Esophagus muscularis mucosa (tissue), 4 donors: ENCODE data around the gene MAGI1. TPM values are rescaled to one million over a fixed set of nuclear protein-coding genes. Genes with fewer than 3 reads are reported as not detected.

Source experiments
- DNase-seq: peaks from one replicate; pipeline ENCODE4 v3.0.0-alpha.2; 2017; ENCODE audit errors: extremely low spot score
- H3K27ac ChIP-seq, 4 donors: fragments of 200-600 bp; sonication (generic); replicated peaks in 1 of 4; 1 replicate in 3 of 4; 2 replicates in 1 of 4; pipeline ENCODE4 v1.5.1; 2016 to 2019; ENCODE audit warnings: mild to moderate bottlenecking in 1 of 4
- H3K27me3 ChIP-seq, 4 donors: fragments of 200-600 bp; sonication (generic); one replicate each; pipeline versions ENCODE4 v1.5.1 to v1.6.0; 2016 to 2019
- H3K36me3 ChIP-seq, 4 donors: fragments of 200-600 bp; sonication (generic); one replicate each; pipeline ENCODE4 v1.5.1; 2016 to 2019
- H3K4me1 ChIP-seq, 4 donors: fragments of 200-600 bp; sonication (generic); one replicate each; pipeline ENCODE4 v1.5.1; 2016 to 2019
- H3K4me3 ChIP-seq, 4 donors: fragments of 200-600 bp; sonication (generic); 1 replicate in 2 of 4; 2 replicates in 2 of 4; pipeline ENCODE4 v1.5.1; 2016 to 2019; ENCODE audit warnings: mild to moderate bottlenecking in 4 of 4, moderate library complexity in 1 of 4
- H3K9me3 ChIP-seq, 4 donors: fragments of 200-600 bp; sonication (generic); 1 replicate in 3 of 4; 2 replicates in 1 of 4; pipeline ENCODE4 v1.5.1; 2016 to 2019
- EP300 ChIP-seq: sonication (generic); formaldehyde crosslinking; IDR thresholded peaks from one replicate; pipeline ENCODE4 v1.6.1; 2017; ENCODE audit warnings: antibody characterized with exemption
- POLR2A ChIP-seq: fragments of 450-650 bp; IDR thresholded peaks from one replicate; pipeline ENCODE4 v1.6.1; 2017; ENCODE audit warnings: antibody characterized with exemption, moderate library complexity, mild to moderate bottlenecking, low read depth
- POLR2AphosphoS5 ChIP-seq, 2 donors: sonication (generic); formaldehyde crosslinking; IDR thresholded peaks; one replicate each; pipeline ENCODE4 v1.6.1; 2017; ENCODE audit warnings: antibody characterized with exemption in 2 of 2
- WGBS: methylation state at CpG from one replicate; pipeline ENCODE4 v1.1.5; 2018; 5-methylcytosine and 5-hydroxymethylcytosine counted together
- intact Hi-C: fragments of 100-400 bp; cut with DNase I; formaldehyde crosslinking; loops from one replicate; pipeline ENCODE4 v1.15.1; 2023
- total RNA-seq, 4 donors: library from RNA; depleted of rRNA; stranded (reverse); fragments of >200 nt; gene quantifications; one replicate each; pipeline versions ENCODE4 v1.1.0 to v1.2.1, GENCODE V29; 2016
- TF ChIP-seq, protein P1 (sequence below), 3 experiments: fragments of 200-600 bp in 2 of 3; fragments of 450-650 bp in 1 of 3; sonication (generic) in 2 of 3; IDR thresholded peaks; one replicate each; pipeline ENCODE4 v1.5.1; 2017 to 2019; ENCODE audit warnings: antibody characterized with exemption in 3 of 3, mild to moderate bottlenecking in 2 of 3, moderate library complexity in 1 of 3

The MAGI1 gene
- total RNA-seq, 4 donors from 2014 or later, result 17.1 to 35.1 (median 25.2) TPM

GRCh38 chr3:65899226-65899625, 139.5 kb downstream of the MAGI1 start:
- no peak overlapping the region for H3K27ac ChIP-seq
- peaks cover 5 to 16% (median 6%) of the 10 kb centered on the region in 4 donors for H3K4me1 ChIP-seq
- no peaks in the 10 kb centered on the region for H3K27me3 ChIP-seq
- H3K9me3 ChIP-seq, result no peaks in the 10 kb centered on the region
- DNase-seq, result no peak
- intact Hi-C loops, result no loop called here
- WGBS, result 63% methylated on average over 1 of the region's 1 CpG
- TF ChIP-seq POLR2A (no peak), EP300 (no peak), POLR2AphosphoS5 (IDR thresholded peaks at IDR 0.05) (no peak)
- TF ChIP-seq, protein P1, sequence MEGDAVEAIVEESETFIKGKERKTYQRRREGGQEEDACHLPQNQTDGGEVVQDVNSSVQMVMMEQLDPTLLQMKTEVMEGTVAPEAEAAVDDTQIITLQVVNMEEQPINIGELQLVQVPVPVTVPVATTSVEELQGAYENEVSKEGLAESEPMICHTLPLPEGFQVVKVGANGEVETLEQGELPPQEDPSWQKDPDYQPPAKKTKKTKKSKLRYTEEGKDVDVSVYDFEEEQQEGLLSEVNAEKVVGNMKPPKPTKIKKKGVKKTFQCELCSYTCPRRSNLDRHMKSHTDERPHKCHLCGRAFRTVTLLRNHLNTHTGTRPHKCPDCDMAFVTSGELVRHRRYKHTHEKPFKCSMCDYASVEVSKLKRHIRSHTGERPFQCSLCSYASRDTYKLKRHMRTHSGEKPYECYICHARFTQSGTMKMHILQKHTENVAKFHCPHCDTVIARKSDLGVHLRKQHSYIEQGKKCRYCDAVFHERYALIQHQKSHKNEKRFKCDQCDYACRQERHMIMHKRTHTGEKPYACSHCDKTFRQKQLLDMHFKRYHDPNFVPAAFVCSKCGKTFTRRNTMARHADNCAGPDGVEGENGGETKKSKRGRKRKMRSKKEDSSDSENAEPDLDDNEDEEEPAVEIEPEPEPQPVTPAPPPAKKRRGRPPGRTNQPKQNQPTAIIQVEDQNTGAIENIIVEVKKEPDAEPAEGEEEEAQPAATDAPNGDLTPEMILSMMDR (IDR thresholded peaks at IDR 0.05), result no peak
- H3K36me3 ChIP-seq, result no peaks in the 10 kb centered on the region
- no peak overlapping the region for H3K4me3 ChIP-seq

DNA sequence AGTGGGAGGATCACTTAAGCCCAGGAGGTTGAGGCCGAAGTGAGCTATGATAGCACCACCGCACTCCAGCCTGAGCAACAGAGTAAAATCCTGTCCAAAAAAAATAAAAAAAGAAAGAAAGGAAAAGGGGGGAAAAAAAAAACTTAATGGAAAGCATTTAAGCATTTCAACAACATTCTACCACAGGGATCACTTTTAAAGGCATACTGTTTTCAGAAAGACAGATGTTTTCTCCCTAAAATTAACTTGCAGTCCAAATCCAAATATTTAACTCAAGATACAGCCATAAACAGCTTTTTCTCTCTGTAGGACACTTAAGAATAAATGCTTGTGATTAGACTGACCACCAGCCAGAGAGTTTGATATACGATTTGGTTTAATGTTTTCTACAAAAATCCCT, 141.0 kb downstream of the MAGI1 start:
- intact Hi-C loops, result no loop called here
- WGBS, result 72% methylated on average over 3 of the region's 3 CpGs
- Histone ChIP-seq H3K9me3 (no peaks in the 10 kb centered on the region), H3K36me3 (no peaks in the 10 kb centered on the region), H3K4me1 (peaks cover 5 to 14% (median 5%) of the 10 kb centered on the region in 4 donors), H3K27ac (no peak overlapping the region), H3K27me3 (no peaks in the 10 kb centered on the region), H3K4me3 (no peak overlapping the region)
- DNase-seq, result no peak
- no peak for TF ChIP-seq EP300
- TF ChIP-seq, protein P1 (IDR thresholded peaks at IDR 0.05), result no peak
- TF ChIP-seq POLR2A, result no peak
- TF ChIP-seq POLR2AphosphoS5 (IDR thresholded peaks at IDR 0.05), result no peak

DNA sequence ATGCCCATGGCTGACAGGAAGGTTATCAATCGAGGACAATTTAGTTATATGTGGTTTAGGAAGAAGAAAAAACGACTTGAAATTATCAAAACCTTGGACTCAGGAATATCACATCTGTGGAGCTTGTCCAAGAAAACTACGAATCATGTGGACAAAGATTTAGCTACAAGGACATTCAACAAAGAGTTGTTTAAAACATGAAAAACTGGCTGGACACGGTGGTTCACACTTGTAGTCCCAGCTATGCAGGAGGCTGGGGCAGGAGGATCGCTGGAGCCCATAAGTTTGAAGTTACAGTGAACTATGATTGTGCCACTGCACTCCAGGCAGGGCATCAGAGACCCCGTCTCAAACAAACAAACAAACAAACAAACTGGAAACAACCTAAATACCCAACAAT, 142.4 kb downstream of the MAGI1 start:
- Histone ChIP-seq H3K9me3 (no peaks in the 10 kb centered on the region), H3K4me3 (no peak overlapping the region), H3K36me3 (no peaks in the 10 kb centered on the region), H3K4me1 (peaks cover 0 to 7% (median 0%) of the 10 kb centered on the region in 4 donors), H3K27me3 (no peaks in the 10 kb centered on the region), H3K27ac (no peak overlapping the region)
- no peak for TF ChIP-seq POLR2AphosphoS5 (IDR thresholded peaks at IDR 0.05)
- TF ChIP-seq EP300, result no peak
- TF ChIP-seq, protein P1 (IDR thresholded peaks at IDR 0.05), result no peak
- TF ChIP-seq POLR2A, result no peak
- DNase-seq, result no peak
- 82% methylated on average over 6 of the region's 6 CpGs for WGBS
- intact Hi-C loops, result no loop called here

GRCh38 chr3:65894679-65895453, 143.9 kb downstream of the MAGI1 start:
- intact Hi-C loops, result loop anchor here (5.0 kb wide), 1 partner anchor 142 kb away; the partner anchor contains the start of gene MAGI1
- Histone ChIP-seq H3K27me3 (no peaks in the 10 kb centered on the region), H3K4me3 (no peak overlapping the region), H3K36me3 (no peaks in the 10 kb centered on the region), H3K27ac (no peak overlapping the region), H3K4me1 (peaks cover 0 to 7% (median under 1%) of the 10 kb centered on the region in 4 donors), H3K9me3 (no peaks in the 10 kb centered on the region)
- DNase-seq, result no peak
- WGBS, result 69% methylated on average over 5 of the region's 5 CpGs
- TF ChIP-seq, protein P1 (IDR thresholded peaks at IDR 0.05), result no peak
- TF ChIP-seq POLR2AphosphoS5 (IDR thresholded peaks at IDR 0.05) (no peak), EP300 (no peak), POLR2A (no peak)
